Activated CD8-positive, alpha-beta T cell treated with anti-CD3 and anti-CD28 coated beads for 36 hours (primary cell): ENCODE data around the gene COL4A1. TPM values are rescaled to one million over a fixed set of nuclear protein-coding genes. Genes with fewer than 3 reads are reported as not detected.

Experiments
- ATAC-seq: fragments of 200-7000 bp; cut with Tn5 transposase; one replicate; pipeline ENCODE4 v1.10.0; 2021; ENCODE audit warnings: mild to moderate bottlenecking, moderate library complexity
- CTCF ChIA-PET: fragments of 350-600 bp; sonication (Branson Sonifier 250); formaldehyde crosslinking; loops from one replicate; lab custom pipeline; 2021; ENCODE audit warnings: antibody characterized with exemption; lab: Charles Lee
- POLR2A ChIA-PET: fragments of 350-600 bp; sonication (Branson Sonifier 250); formaldehyde crosslinking; loops from one replicate; lab custom pipeline; 2021; ENCODE audit warnings: antibody characterized with exemption; lab: Charles Lee
- DNase-seq: peaks from one replicate; pipeline ENCODE4 v3.0.0-alpha.2; 2020
- H3K27ac Mint-ChIP-seq: one replicate; pipeline ENCODE4 v1.8.0; 2021; ENCODE audit warnings: mild to moderate bottlenecking, mixed read lengths
- H3K27me3 Mint-ChIP-seq: one replicate; pipeline ENCODE4 v1.8.0; 2021; ENCODE audit warnings: mixed read lengths
- H3K36me3 Mint-ChIP-seq: one replicate; pipeline ENCODE4 v1.8.0; 2021; ENCODE audit warnings: low read depth, mixed read lengths
- H3K4me1 Mint-ChIP-seq: one replicate; pipeline ENCODE4 v1.8.0; 2021; ENCODE audit warnings: low read depth, mixed read lengths
- H3K4me3 Mint-ChIP-seq: one replicate; pipeline ENCODE4 v1.8.0; 2021; ENCODE audit warnings: mild to moderate bottlenecking, moderate library complexity, mixed read lengths
- H3K9me3 Mint-ChIP-seq: one replicate; pipeline ENCODE4 v1.8.0; 2021; ENCODE audit warnings: mixed read lengths
- intact Hi-C: fragments of 100-400 bp; cut with micrococcal nuclease; formaldehyde crosslinking; loops from one replicate; pipeline ENCODE4 v1.10.0; 2022
- total RNA-seq, 2 experiments: library from RNA; stranded (reverse); gene quantifications; one replicate each; pipeline ENCODE4 v1.2.3, GENCODE V29; 2021
- TF ChIP-seq, protein P1 (sequence below): fragments of 200-600 bp; IDR thresholded peaks from one replicate; pipeline ENCODE4 v1.8.0; 2022; ENCODE audit warnings: antibody characterized with exemption, mild to moderate bottlenecking

COL4A1 gene
- total RNA-seq, 2 experiments from 2014 or later, result not detected

DNA sequence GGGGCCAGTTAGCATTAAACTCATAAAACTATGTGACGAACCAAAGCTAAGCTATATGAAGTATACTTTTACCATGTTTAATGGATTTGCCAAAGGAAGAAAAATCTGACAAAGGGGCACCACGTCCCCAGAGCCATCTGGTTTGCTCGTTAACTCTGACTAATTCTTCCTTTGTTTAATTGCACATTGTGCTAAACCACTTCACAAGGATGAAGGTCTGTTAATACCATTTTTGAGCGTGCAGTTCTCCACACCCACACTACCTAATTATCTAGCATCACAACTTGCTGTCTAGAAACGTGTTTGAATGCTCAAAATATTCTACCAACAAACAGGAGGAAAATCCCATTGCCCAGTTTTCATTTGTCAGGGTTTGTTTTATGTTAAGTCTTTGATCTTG, 74.8 kb downstream of the COL4A1 start:
- CTCF ChIA-PET, result interaction anchor here (2.9 kb wide), 1 partner anchor 10 kb away, joined by 10 read pairs; no protein-coding TSS in a partner anchor
- POLR2A ChIA-PET, result interaction anchor here (0.6 kb wide), 1 partner anchor 17 kb away, joined by 3 read pairs; no protein-coding TSS in a partner anchor
- no peak for DNase-seq
- Mint-ChIP-seq H3K4me3 (no peak overlapping the region), H3K36me3 (no peaks in the 10 kb centered on the region), H3K27ac (no peak overlapping the region), H3K27me3 (peaks cover 19% of the 10 kb centered on the region), H3K9me3 (no peaks in the 10 kb centered on the region), H3K4me1 (no peaks in the 10 kb centered on the region)
- TF ChIP-seq, protein P1, sequence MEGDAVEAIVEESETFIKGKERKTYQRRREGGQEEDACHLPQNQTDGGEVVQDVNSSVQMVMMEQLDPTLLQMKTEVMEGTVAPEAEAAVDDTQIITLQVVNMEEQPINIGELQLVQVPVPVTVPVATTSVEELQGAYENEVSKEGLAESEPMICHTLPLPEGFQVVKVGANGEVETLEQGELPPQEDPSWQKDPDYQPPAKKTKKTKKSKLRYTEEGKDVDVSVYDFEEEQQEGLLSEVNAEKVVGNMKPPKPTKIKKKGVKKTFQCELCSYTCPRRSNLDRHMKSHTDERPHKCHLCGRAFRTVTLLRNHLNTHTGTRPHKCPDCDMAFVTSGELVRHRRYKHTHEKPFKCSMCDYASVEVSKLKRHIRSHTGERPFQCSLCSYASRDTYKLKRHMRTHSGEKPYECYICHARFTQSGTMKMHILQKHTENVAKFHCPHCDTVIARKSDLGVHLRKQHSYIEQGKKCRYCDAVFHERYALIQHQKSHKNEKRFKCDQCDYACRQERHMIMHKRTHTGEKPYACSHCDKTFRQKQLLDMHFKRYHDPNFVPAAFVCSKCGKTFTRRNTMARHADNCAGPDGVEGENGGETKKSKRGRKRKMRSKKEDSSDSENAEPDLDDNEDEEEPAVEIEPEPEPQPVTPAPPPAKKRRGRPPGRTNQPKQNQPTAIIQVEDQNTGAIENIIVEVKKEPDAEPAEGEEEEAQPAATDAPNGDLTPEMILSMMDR, result no peak
- ATAC-seq, result no peak
- intact Hi-C loops, result no loop called here

DNA sequence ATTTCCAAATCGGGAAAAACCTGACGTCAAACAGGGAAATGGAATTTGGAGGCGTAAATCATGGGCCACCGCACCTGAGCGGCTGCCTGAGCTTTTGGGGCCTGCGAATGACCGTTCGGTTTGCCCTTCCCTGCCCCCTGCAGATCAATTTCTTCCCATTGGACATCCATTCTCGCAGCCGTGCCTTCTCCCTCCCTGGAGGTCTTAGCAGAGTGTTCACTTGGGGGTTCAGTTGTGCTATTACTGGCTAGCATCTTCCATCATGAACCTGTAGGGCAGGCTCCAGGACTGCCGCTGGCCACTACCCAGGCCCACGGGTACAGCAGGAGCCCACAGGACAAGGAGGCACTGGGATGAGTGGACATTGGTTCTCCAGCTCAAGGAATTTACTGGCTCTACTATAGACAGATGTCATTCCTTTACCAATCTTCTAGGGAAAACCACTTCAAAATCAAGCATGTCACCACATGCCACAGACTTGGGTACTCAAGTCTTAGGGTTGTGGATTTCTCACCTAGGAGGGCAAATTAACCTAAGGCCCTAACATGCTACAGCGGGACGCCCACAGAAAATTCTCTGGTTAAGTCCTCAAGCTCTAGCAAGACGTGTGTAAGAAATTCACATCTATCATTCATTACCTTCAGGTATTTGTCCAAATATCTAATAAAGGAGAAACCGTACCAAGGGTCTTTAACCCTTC, 75.5 kb downstream of the COL4A1 start:
- intact Hi-C loops, result no loop called here
- ChIA-PET CTCF (interaction anchor here (2.9 kb wide), 1 partner anchor 9 kb away, joined by 10 read pairs; no protein-coding TSS in a partner anchor), POLR2A (no interaction called here)
- Mint-ChIP-seq H3K27me3 (peaks cover 19% of the 10 kb centered on the region), H3K27ac (no peak overlapping the region), H3K4me3 (no peak overlapping the region), H3K4me1 (no peaks in the 10 kb centered on the region), H3K36me3 (no peaks in the 10 kb centered on the region), H3K9me3 (no peaks in the 10 kb centered on the region)
- no peak for ATAC-seq
- no peak for DNase-seq
- TF ChIP-seq, protein P1, result no peak

DNA sequence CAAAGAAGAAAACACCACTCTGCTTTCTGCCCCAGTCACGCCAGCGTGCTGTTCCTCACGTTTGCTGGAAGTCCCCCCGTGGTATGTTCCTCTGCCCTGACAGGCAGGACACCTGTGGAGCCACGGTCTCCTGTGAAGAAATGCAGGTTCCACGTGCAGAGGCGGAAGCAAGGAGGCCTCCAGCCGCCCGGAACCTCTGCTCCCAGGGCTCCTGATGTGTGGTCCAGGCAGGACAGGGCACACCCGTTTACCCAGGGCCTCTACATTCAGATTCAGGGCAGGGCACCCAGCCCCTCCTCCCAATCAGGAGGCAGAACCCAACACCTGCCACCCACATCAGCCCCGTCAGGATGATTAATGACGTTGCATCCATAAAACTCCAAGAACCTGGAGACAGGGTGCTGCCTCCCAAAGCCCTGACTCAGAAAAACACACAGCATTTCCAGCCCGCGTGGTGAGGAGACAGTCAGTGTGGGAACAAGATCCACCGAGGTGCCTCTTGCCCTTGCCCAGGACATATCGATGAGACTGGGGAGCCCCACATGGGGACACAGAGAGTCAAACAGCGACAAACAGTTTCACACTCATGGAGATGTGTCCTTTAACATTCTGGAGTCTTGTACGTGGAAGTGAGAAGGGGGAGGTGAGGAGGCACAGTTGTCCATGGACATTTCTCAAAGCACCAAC, 76.2 kb downstream of the COL4A1 start:
- peaks cover 21% of the 10 kb centered on the region for H3K27me3 Mint-ChIP-seq
- no peak for ATAC-seq
- H3K4me3 Mint-ChIP-seq, result no peak overlapping the region
- no peak overlapping the region for H3K27ac Mint-ChIP-seq
- no peak for DNase-seq
- H3K36me3 Mint-ChIP-seq, result no peaks in the 10 kb centered on the region
- TF ChIP-seq, protein P1, result no peak
- ChIA-PET CTCF (interaction anchor here (2.9 kb wide), 1 partner anchor 9 kb away, joined by 10 read pairs; no protein-coding TSS in a partner anchor), POLR2A (no interaction called here)
- no peaks in the 10 kb centered on the region for H3K9me3 Mint-ChIP-seq
- intact Hi-C loops, result no loop called here
- H3K4me1 Mint-ChIP-seq, result no peaks in the 10 kb centered on the region

DNA sequence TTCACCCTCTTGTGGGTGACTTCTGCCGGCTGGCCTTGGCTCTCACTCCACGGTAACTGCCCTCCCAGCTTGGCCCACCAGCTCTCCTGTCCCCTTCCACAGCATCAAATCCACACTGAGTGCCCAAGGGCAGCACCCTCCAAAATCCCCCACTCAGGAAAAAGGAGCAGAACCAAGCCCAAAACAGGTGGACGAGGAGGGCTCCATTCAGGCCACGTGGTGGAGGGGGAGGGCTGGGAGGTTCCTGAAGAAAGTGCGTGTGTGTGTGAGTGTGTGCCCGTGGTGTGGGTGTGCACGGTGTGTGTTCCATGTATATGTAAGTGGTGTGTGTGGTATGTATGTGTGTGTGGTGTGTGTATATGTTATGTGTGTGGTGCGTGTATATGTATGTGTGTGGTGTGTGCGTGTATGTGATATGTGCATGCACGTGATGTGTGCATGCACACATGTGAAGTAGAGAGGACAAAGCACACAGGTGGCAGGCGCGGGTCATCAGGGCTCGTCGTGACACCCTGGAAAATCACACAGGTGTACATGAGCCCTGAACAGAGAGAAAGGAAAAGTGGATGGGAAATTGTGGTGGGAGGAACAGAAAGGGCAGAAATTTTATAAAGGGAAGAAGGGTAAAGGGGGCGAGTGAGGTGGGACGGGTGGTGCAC, 76.9 kb downstream of the COL4A1 start:
- Mint-ChIP-seq H3K27me3 (peaks cover 21% of the 10 kb centered on the region), H3K36me3 (no peaks in the 10 kb centered on the region), H3K4me1 (no peaks in the 10 kb centered on the region), H3K27ac (no peak overlapping the region), H3K9me3 (no peaks in the 10 kb centered on the region), H3K4me3 (no peak overlapping the region)
- POLR2A ChIA-PET, result no interaction called here
- TF ChIP-seq, protein P1, result no peak
- CTCF ChIA-PET, result interaction anchor here (1.2 kb wide), 1 partner anchor 10 kb away, joined by 3 read pairs; no protein-coding TSS in a partner anchor
- ATAC-seq (no peak), DNase-seq (no peak)
- intact Hi-C loops, result no loop called here
